Suppressor macrophage (primary cell): Measurements from ENCODE around the gene CBR4.
A peak's percentile ranks its signal among the peaks of the same experiment; 100 is the strongest.

ENCODE experiments used
- DNase-seq, 4 experiments: peaks; one replicate each; pipeline ENCODE4 v3.0.0-alpha.2; 2020 to 2022

Gene CBR4

DNA sequence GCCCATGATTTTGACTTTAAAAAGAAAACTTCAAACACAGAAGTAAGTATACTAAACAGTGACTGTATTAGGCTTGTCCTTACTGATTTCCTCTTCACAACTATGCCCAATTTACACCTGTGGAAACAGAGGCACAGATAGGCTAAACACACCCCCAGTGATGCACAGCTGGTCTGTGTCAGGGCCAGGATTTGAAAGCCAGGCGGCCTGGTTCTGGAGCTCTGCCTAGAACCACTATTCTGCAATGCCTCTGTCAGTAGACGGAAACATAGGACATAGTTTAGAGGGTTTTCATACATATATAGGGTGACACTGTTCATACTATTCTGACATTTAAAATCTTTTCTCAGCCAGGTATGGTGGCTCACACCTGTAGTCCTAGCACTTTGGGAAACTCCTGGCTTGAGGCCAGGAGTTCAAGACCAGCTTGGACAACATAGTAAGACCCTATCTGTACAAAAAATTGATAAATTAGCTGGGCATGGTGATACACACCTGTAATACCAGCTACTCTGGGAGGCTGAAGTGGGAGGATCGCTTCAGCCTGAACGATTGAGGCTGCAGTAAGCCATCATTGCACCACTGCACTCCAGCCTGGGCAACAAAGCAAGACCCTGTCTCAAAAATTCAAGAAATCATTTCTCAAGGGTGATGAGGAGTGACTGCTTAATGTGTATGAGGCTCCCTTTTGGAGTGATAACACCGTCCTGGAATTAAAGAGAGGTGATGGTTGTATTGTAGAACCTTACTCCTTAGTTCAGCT is 23.0 kb upstream of the CBR4 start:
- DNase-seq, result no peak

GRCh38 chr4:169032194-169032593 is 22.1 kb upstream of the CBR4 start:
- DNase-seq, result no peak

DNA sequence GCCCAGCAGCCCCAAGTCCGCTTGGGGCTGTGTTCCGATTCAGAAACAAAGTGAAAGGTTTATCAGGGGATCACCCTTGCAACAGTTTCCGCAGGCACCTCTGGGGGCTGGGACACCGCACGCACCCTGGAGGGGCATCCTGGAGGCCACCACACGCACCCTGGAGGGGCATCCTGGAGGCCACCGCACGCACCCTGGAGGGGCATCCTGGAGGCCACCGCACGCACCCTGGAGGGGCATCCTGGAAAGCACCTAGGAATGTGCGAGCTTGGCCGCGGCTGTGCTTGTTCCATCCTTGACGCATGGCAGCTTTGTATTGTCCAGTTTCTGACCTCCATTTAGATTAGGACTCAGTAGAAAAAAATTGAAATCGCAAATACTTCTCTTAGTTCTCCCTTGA is 21.3 kb upstream of the CBR4 start:
- no peak for DNase-seq

DNA sequence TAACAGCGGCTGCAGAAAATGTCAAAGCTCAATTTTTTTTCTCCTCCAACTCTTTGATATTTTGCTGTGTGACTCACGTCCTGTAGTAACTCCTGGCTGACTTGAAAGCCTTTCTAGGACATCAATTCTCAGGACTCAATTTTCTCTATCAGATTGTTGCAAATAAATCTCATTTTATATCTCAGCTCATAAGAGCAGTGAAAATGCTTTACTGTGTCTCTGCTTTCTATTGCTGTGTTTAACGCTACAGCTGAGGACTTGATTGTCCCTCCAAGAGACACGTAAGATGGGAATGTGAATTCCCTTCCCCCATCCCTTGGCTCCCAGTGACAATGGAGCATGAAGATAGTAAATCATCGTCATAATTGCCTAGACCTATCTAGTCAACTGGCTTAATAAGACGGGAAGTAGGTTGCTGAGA is 20.5 kb upstream of the CBR4 start:
- DNase-seq, result no peak

- DNase-seq, result no peak
These were observed 19.9 kb upstream of the CBR4 start for GRCh38 chr4:169029947-169030346.

DNA sequence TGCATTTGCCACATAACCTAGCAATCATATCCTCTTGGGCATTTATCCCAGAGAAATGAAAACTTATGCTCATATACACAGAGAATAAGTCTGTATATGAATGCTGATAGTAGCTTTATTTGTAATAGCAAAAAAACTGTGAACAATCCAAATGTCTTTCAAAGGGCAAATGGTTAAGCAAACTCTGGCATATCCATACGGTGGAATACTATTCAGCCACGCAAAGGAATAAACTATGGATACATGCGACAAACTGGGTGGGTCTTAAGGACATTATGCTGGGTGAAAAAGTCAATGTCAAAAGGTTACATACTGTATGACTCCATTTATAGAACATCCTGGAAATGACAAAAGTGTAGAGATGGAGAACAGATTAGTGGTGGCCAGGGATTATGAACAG is 17.6 kb upstream of the CBR4 start:
- no peak for DNase-seq

DNA sequence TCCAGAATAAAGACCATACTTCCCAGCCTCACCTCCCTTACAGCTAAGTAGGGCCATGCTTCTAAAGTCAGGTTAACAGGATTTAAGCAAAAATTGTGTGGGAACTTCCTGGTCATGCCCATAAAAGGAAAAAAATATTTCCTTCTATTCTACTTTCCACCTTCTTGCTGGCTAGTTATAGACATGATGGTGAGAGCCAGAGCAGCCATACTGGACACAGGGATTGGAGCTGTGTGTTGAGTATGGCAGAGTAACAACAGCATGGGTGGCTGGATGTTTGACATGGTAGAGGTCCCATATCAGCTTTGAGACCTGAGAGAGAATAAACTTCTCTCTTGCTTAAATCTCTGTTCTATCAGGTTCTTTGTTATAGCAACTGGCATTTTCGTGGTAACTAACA is 15.1 kb upstream of the CBR4 start:
- no peak for DNase-seq

- DNase-seq, result peak; percentile 17 to 69 (median 46)
These were observed 14.7 kb upstream of the CBR4 start for GRCh38 chr4:169024762-169025161.

DNA sequence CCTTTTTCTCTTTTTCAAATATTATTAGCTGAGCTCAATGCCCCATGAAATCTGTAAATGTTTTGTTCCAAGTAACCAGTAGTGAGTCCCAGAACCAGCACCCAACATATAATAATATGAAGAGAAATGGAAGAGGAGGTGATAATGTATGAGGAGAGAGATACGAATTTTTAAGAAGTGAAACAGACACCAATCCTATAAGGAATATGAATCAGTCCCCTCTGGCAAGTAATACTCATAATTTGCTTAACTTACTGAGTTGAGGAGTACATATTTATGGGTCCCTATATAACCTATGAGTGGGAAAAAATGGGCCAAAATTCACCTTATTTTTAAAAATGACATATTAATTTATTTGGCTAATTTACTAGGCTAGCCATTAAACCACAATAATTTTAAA is 8.4 kb upstream of the CBR4 start:
- DNase-seq, result no peak

- DNase-seq, result no peak
These were observed 7.9 kb upstream of the CBR4 start for GRCh38 chr4:169017971-169018370.

- DNase-seq, result no peak
These were observed 5.2 kb upstream of the CBR4 start for GRCh38 chr4:169015186-169015623.

GRCh38 chr4:169014586-169014985 is 4.5 kb upstream of the CBR4 start:
- DNase-seq, result no peak

GRCh38 chr4:169013396-169013795 is 3.3 kb upstream of the CBR4 start:
- no peak for DNase-seq

GRCh38 chr4:169012049-169012448 is 2.0 kb upstream of the CBR4 start:
- no peak for DNase-seq

DNA sequence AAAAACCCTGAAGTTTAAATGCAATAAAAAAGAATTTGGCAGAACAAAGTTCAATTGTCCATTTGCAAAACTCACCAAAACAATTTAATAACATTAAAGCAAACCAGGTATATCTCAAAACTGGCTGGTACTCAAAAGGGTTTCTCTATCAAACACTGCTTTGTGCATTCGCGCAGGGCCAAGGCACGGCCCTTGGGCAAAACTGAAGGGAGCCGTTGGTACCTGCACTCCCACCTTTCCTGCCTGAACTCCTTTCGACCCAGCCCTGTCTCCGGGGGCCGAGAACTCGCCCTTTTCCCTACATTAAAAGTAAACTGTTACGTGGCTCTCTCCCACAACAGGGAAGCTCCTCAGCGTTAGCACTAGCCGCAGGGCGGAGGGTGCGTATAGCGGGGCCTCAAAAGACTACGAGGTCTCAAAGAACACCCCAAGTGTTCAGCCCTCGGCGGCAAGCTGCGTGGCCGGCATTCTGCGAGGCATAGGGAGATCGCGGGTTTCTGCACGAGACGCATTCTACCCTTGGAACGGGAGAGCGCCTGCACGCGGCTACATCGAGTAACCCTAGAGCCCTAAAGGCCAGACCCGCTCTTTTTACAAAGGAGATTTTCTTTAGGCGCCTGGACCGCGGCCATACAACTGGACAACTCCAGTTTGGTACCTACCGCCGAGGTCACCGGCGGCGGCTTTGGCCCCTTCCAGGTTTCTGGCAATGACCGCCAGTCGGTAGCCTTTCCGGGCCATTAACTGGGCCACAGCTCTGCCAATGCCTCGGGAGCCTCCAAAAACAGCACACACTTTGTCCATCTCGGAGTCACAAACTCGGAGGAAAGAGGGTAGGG is 550 bp downstream of the CBR4 start:
- peak; percentile 71 to 79 (median 74) for DNase-seq

DNA sequence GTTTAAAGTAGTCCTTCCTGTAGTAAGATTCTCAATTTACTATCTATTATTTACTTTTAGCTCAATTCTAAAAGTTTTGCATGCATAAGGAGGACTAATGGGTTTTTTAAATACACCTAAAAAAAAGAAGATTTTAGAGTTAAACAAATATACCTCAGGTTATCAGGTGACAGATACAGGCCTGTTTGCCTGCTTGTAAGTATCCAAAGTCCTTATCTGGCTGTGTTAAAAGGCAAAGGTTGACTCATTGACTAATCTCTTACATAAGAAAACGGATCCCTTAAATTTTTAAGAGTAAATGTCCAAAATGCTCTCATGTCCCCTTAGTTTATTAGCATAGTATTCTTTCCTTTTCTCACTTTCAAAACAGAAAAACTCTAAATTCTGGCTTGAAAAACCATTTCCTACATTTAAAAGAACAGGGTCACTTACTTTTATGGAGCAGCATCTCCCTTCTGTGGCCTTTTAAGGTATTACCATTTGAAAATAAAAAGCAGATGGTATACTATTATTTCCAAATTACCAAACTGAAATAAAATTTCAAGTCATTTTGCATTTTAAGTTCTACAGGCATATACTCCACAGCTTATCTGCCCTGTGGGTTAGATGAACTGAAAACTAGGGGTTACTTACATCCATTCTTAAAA is 4.5 kb downstream of the CBR4 start:
- DNase-seq, result peak in 2 of 4 experiments; percentile 8 to 14

GRCh38 chr4:169000315-169000714 is 9.7 kb downstream of the CBR4 start:
- no peak for DNase-seq

DNA sequence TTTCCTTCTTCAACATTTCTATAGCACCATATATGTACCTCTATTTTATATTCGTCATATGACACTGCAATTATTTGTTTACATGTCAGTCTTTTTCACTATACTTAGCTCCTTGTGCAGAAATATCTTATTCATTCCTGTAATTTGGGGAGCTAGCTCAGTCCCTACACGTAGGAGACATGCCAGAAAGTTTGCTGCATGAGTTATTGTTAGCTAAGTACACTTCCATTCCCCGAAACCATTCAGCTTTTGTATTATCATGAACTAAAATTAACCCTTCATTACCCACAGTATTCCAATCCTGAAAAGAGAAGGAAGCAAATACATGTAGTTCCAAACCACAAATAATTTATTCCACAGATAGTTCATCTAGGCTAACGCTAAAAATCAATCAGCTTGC is 10.2 kb downstream of the CBR4 start:
- no peak for DNase-seq

- no peak for DNase-seq
These were observed 11.5 kb downstream of the CBR4 start for GRCh38 chr4:168998596-168998995.

DNA sequence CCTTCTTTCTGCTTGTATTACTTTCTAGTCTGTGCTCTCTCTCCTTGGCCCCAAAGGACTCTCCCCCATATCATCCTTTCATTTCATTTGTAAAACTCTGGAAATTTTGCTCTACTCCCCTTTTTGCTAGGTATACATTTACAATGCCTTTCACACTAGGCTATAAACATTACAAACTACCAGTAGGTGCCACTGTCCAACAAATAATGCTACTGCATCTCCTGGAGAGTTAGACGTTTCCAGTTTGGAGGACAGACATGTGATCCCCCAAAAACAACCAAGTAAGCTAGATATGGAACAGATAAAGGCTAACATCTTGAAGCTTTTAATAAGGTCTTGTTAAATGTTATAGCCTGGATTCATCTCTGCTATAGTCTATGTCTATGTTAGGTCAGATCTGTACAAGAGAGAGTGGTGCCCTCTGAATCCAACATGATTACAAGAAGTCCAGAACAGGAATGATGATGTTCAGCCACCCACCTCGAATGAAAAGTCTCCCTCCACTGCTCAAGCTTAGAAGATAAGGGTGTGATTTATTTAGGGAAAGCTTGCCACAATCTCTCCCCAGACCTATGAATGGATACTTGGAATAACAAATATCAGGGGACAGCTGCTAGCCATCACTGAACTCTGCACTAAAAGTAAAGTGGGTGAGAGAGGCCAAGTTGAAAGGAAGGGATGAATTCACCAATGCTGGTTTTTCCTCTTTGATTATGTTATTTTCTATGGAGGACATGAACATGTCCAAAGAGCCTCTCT is 14.3 kb downstream of the CBR4 start:
- peak in 3 of 4 experiments; percentile 5 to 23 (median 10) for DNase-seq

DNA sequence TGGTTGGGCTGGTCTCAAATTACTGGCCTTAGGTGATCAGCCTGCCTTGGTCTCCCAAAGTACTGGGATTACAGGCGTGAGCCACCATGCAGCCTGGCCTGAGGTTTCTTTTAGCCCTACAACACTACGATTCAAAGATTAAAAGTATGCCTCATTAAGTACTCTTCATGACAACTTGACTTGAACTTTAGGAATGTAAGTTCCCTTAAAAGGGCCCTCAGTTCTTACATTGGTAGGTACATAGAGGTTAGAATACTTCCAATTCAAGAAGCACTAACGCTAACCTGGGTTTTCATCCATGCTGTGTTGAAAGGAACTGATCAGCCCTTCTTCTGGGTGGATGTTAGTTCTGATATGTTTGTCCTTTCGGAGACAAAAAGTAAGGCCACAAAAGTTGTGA is 15.1 kb downstream of the CBR4 start:
- DNase-seq, result no peak

- peak; percentile 41 to 83 (median 68) for DNase-seq
These were observed 16.1 kb downstream of the CBR4 start for GRCh38 chr4:168993714-168994510.
